SK-N-SH (cell line): ENCODE results near the gene CAMK4.

Experiments
- CHD2 ChIP-seq: fragments of 150-350 bp; IDR thresholded peaks from 2 replicates; pipeline ENCODE4 v1.6.1; 2018; ENCODE audit warnings: low read length; ENCODE audit not compliant: partially characterized antibody
- CTCF ChIP-seq: fragments of 200-600 bp; sonication (generic); IDR thresholded peaks from 2 replicates; pipeline ENCODE4 v1.6.1; 2017; ENCODE audit warnings: antibody characterized with exemption, mild to moderate bottlenecking, moderate library complexity
- EP300 ChIP-seq, 2 experiments: IDR thresholded peaks; 2 replicates each; pipeline versions ENCODE4 v1.4.0 to v1.6.1; 2012; ENCODE audit warnings: borderline replicate concordance in 1 of 2, low read depth in 1 of 2, low read length in 1 of 2
- EZH2phosphoT487 ChIP-seq: fragments of 200-600 bp; sonication (generic); IDR thresholded peaks from 2 replicates; pipeline ENCODE4 v1.6.1; 2017; ENCODE audit warnings: low read depth, mixed run types, mild to moderate bottlenecking, antibody characterized with exemption, moderate library complexity, borderline replicate concordance
- JUND ChIP-seq: IDR thresholded peaks from 2 replicates; pipeline ENCODE4 v1.4.0; 2012
- RAD21 ChIP-seq: IDR thresholded peaks from 2 replicates; pipeline ENCODE4 v1.6.1; 2012; ENCODE audit warnings: mild to moderate bottlenecking, low read length
- TEAD4 ChIP-seq: IDR thresholded peaks from 2 replicates; pipeline ENCODE4 v1.4.0; 2012; ENCODE audit warnings: mild to moderate bottlenecking, borderline replicate concordance; ENCODE audit not compliant: insufficient read depth

GRCh38 chr5:111447822-111448221, 223.6 kb downstream of the CAMK4 start:
- no peak for TF ChIP-seq JUND
- TF ChIP-seq EZH2phosphoT487, result no peak
- no peak for TF ChIP-seq CTCF
- TF ChIP-seq EP300 (IDR thresholded peaks at IDR 0.05; ENCODE audit: borderline replicate concordance in 1 of 2, low read depth in 1 of 2, low read length in 1 of 2), result no peak
- TF ChIP-seq CHD2, result no peak
- TF ChIP-seq RAD21, result no peak
- no peak for TF ChIP-seq TEAD4
